ENCODE results near the gene CAPS. TPM values are rescaled to one million over a fixed set of nuclear protein-coding genes. Genes with fewer than 3 reads are reported as not detected.

Gene CAPS
- total RNA-seq, 6 experiments from 2014 or later, result 2.2 to 2.7 (median 2.3) TPM

DNA sequence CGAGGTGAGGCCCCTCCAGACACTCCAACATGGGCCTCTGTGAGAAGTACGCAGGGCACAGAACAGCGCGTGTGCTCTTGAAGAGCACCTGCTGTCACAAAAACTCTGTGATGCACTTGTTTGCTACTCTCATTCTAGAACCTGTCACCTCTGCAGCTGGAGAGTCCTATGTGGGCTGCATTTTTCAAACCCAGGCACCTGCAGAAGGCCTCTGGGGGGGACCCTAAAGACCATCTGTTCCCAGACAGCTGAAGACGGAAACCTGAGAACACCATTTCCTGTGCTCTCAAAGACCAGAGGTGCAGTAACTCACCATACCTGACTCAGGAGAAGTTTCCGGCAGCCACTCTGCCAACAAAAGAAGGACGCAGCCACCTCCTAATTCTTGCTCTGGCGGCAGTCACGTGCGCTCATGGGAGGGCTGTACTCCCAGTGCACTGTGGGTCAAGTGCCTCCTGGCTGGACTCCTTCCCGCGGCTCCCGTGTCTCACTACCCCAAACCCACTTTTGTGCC lies 35.8 kb downstream of the CAPS start:
- Mint-ChIP-seq H3K4me3 (no peak overlapping the region), H3K36me3 (ENCODE audit: low read depth) (peaks cover 10% of the 10 kb centered on the region), H3K27ac (no peak overlapping the region), H3K4me1 (ENCODE audit: low read depth) (peaks cover 32% of the 10 kb centered on the region), H3K9me3 (no peaks in the 10 kb centered on the region), H3K27me3 (ENCODE audit: insufficient read depth) (peaks cover 1% of the 10 kb centered on the region)
- TF ChIP-seq, protein P1, sequence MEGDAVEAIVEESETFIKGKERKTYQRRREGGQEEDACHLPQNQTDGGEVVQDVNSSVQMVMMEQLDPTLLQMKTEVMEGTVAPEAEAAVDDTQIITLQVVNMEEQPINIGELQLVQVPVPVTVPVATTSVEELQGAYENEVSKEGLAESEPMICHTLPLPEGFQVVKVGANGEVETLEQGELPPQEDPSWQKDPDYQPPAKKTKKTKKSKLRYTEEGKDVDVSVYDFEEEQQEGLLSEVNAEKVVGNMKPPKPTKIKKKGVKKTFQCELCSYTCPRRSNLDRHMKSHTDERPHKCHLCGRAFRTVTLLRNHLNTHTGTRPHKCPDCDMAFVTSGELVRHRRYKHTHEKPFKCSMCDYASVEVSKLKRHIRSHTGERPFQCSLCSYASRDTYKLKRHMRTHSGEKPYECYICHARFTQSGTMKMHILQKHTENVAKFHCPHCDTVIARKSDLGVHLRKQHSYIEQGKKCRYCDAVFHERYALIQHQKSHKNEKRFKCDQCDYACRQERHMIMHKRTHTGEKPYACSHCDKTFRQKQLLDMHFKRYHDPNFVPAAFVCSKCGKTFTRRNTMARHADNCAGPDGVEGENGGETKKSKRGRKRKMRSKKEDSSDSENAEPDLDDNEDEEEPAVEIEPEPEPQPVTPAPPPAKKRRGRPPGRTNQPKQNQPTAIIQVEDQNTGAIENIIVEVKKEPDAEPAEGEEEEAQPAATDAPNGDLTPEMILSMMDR (IDR thresholded peaks at IDR 0.05), result no peak
- DNase-seq, result no peak

DNA sequence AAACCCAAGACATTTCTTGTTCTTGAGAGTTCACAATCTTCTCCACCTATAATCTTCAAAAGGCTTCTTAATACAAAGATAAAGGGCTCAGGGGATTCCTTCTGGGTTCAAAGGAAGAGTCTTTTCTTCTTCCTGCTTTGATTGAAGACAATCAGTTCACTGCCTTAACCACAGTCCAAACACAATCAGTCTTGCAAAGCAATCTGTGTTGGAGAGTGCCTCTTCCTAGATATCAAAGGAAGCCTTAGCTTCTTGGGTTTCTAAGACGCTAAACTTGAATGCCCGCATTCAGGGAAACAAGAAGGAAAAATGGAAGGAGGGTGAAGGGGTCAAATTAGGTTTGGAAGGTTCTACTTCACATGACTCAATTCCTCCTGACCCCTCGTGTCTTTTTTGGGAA lies 36.7 kb downstream of the CAPS start:
- Mint-ChIP-seq H3K27ac (no peak overlapping the region), H3K4me3 (no peak overlapping the region), H3K36me3 (ENCODE audit: low read depth) (peaks cover 10% of the 10 kb centered on the region), H3K4me1 (ENCODE audit: low read depth) (peaks cover 34% of the 10 kb centered on the region), H3K9me3 (no peaks in the 10 kb centered on the region), H3K27me3 (ENCODE audit: insufficient read depth) (peaks cover 1% of the 10 kb centered on the region)
- no peak for DNase-seq
- TF ChIP-seq, protein P1 (IDR thresholded peaks at IDR 0.05), result no peak

DNA sequence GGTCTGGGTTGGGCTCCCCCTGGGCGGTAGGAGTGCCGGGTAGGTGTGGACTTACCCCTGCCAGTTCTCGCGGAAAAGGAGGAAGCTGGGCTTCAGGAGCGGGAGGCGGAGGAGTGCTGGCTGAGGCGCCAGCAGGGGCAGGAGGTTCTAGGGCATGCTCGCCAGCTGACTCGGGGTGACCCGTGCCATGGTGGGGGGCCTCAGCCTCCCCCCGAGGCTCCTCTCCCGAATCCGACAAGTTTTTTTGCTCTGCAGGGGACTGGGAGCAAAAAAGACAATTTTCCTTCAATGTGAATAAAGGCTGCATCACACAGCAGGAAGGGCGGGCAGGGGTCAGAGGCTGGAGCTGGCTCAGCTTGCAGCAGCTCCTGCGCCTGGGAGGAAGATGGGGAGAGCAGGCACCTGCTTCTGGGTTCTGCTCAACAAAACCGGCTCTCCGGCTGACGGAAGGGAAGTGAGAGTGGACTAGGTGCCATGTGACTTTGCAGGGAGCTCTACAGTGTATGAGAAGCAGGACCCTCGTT lies 37.3 kb downstream of the CAPS start:
- peaks cover 39% of the 10 kb centered on the region for H3K4me1 Mint-ChIP-seq (ENCODE audit: low read depth)
- no peak overlapping the region for H3K4me3 Mint-ChIP-seq
- DNase-seq, result no peak

DNA sequence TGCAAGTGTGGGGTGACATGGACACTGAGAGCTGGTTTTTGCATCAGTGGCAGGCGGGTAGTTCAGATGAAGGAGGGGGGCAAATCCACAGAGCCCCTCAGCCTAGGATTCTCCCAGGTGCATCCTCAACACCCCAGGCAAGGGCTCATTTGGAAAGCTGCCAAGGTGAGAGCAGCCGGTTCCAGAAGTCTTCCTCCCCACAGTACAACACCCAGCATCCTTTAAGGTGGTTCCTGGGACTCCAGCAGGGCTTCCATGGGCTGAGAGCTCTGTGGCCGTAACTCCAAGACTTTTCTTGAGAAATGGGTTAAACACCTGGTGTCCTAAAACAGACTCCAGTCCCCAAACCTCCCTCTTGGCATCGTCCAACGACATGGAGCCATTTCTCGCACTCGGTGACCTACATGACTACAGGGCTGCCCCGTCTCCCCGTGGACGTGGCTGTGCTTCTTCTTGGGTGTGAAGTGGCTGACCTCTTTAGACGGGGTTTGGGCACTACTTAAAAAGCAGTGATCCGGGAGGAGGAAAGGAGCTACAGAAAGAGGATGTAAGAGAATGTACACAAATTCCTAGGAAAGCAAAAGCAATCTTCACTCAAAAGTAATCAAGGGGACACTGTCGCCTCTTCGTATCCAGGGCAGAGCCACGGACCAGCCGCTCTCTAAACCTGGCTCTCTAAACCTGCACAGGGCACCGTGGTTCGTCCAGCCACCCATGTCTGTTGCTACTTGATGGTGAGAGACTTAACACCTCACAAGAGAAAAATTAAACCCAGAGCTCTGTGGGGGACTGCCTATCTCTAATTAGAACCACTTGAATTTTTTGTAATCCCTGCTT lies 38.4 kb downstream of the CAPS start:
- TF ChIP-seq, protein P1 (IDR thresholded peaks at IDR 0.05), result no peak
- Mint-ChIP-seq H3K9me3 (no peaks in the 10 kb centered on the region), H3K4me3 (no peak overlapping the region; the same call in 1 of the 2 replicates), H3K4me1 (ENCODE audit: low read depth) (peaks cover 49% of the 10 kb centered on the region), H3K27me3 (ENCODE audit: insufficient read depth) (peaks cover 1% of the 10 kb centered on the region), H3K36me3 (ENCODE audit: low read depth) (peaks cover 10% of the 10 kb centered on the region), H3K27ac (peak overlapping the region; percentile 80)
- DNase-seq, result no peak

More for the DNA sequence above, 37.3 kb downstream of the CAPS start:
- Mint-ChIP-seq H3K36me3 (ENCODE audit: low read depth) (peaks cover 10% of the 10 kb centered on the region), H3K27ac (no peak overlapping the region), H3K27me3 (ENCODE audit: insufficient read depth) (peaks cover 1% of the 10 kb centered on the region), H3K9me3 (no peaks in the 10 kb centered on the region)
- TF ChIP-seq, protein P1 (IDR thresholded peaks at IDR 0.05), result no peak

DNA sequence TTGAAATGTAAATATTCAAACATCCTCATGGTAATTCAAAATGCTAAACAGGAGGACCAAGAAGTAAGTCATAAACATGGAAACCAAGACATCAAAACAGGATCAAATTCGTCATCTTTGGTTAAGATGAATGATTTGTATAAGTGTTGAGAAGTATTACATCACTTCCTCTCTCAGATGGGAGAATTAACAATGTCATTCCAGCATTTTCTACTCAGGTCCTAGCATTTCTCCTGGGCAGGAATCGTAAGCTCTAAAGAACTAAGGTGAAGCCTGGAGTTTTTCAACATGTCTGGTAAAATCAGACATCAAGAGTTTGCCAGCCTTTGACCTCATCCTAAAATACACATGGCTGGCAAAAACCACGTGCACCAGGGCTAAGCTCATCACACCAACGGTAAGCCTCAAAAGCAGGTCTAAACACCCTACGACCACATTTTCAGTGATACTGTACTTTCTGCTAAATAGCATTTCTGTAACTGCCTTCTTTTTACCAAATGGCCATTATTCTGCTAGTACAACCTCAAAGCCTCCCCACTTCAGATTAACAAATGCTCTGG lies 39.1 kb downstream of the CAPS start:
- Mint-ChIP-seq H3K36me3 (ENCODE audit: low read depth) (peaks cover 10% of the 10 kb centered on the region), H3K4me1 (ENCODE audit: low read depth) (peaks cover 55% of the 10 kb centered on the region), H3K4me3 (no peak overlapping the region; the same call in 1 of the 2 replicates), H3K9me3 (no peaks in the 10 kb centered on the region), H3K27ac (peak overlapping the region; percentile 80), H3K27me3 (ENCODE audit: insufficient read depth) (peaks cover 1% of the 10 kb centered on the region)
- TF ChIP-seq, protein P1 (IDR thresholded peaks at IDR 0.05), result no peak
- no peak for DNase-seq

Data from HFFc6 (cell line).